Fibroblast of lung (primary cell): ENCODE data around the gene AQP5. TPM values are rescaled to one million over a fixed set of nuclear protein-coding genes. Genes with fewer than 3 reads are reported as not detected.

ENCODE experiments used
- DNase-seq, 2 donors: peaks; one replicate each; pipeline versions ENCODE4 v3.0.0 to v3.0.0-alpha.2; 2010; ENCODE audit warnings: low read depth in 2 of 2
- H2AFZ ChIP-seq: 2 replicates; pipeline ENCODE4 v1.5.1; 2012; ENCODE audit warnings: low read length, control low read depth, inconsistent platforms
- H3K27ac ChIP-seq: 2 replicates; pipeline ENCODE4 v1.5.1; 2011; ENCODE audit warnings: low read length, control low read depth; ENCODE audit not compliant: insufficient read depth
- H3K27me3 ChIP-seq: 2 replicates; pipeline ENCODE4 v1.5.1; 2011; ENCODE audit warnings: mild to moderate bottlenecking, low read length; ENCODE audit not compliant: control insufficient read depth, insufficient read depth
- H3K36me3 ChIP-seq: 2 replicates; pipeline ENCODE4 v1.5.1; 2011; ENCODE audit warnings: low read length; ENCODE audit not compliant: control insufficient read depth, insufficient read depth
- H3K4me1 ChIP-seq: 2 replicates; pipeline ENCODE4 v1.5.1; 2011; ENCODE audit warnings: low read length; ENCODE audit not compliant: control insufficient read depth, insufficient read depth; ENCODE audit errors: extremely low read depth
- H3K4me2 ChIP-seq: 2 replicates; pipeline ENCODE4 v1.5.1; 2011; ENCODE audit warnings: low read length, control low read depth; ENCODE audit not compliant: insufficient read depth; ENCODE audit errors: extremely low read depth
- H3K4me3 ChIP-seq, 4 experiments: fragments of 200-600 bp in 1 of 4; sonication (generic) in 1 of 4; replicated peaks in 1 of 4; 2 replicates each; pipeline ENCODE4 v1.5.1; 2011 to 2016; ENCODE audit warnings: low read length in 4 of 4, low read depth in 3 of 4, mild to moderate bottlenecking in 3 of 4, control low read depth in 2 of 4, inconsistent platforms in 1 of 4, mixed read lengths in 1 of 4; ENCODE audit not compliant: insufficient read depth in 1 of 4; ENCODE audit errors: control extremely low read depth in 1 of 4
- H3K79me2 ChIP-seq: 2 replicates; pipeline ENCODE4 v1.5.1; 2012; ENCODE audit warnings: mild to moderate bottlenecking, low read length, inconsistent platforms; ENCODE audit not compliant: control insufficient read depth, insufficient read depth
- H3K9ac ChIP-seq: 2 replicates; pipeline ENCODE4 v1.5.1; 2011; ENCODE audit warnings: mild to moderate bottlenecking, low read length, control low read depth; ENCODE audit not compliant: insufficient read depth
- H3K9me3 ChIP-seq: 2 replicates; pipeline ENCODE4 v1.5.1; 2012; ENCODE audit warnings: low read depth, low read length; ENCODE audit not compliant: control insufficient read depth, insufficient read depth
- H4K20me1 ChIP-seq: 2 replicates; pipeline ENCODE4 v1.5.1; 2011; ENCODE audit warnings: low read length; ENCODE audit not compliant: control insufficient read depth, insufficient read depth; ENCODE audit errors: extremely low read depth
- EZH2 ChIP-seq: IDR thresholded peaks from 2 replicates; pipeline ENCODE4 v1.5.1; 2012; ENCODE audit warnings: low read length, control low read depth, mild to moderate bottlenecking; ENCODE audit errors: missing control alignments
- polyA plus RNA-seq, 2 donors: library from polyadenylated mRNA; depleted of rRNA in 1 of 2; stranded (reverse) in 1 of 2; unstranded in 1 of 2; fragments of >200 nt; gene quantifications; 2 replicates each; pipeline ENCODE4 v1.2.1, GENCODE V29; 2011 to 2012; ENCODE audit warnings: missing spikeins in 1 of 2
- total RNA-seq: library from RNA; depleted of rRNA; stranded (reverse); fragments of >200 nt; gene quantifications from 2 replicates; pipeline ENCODE4 v1.2.1, GENCODE V29; 2014
- TF ChIP-seq, protein P1 (sequence below), 2 donors: IDR thresholded peaks in 1 of 2; conservative IDR thresholded peaks in 1 of 2; 1 replicate in 1 of 2; 2 replicates in 1 of 2; pipeline ENCODE4 v1.5.1; 2011 to 2012; ENCODE audit warnings: low read length in 2 of 2, control low read depth in 1 of 2, inconsistent platforms in 1 of 2, low read depth in 1 of 2, mild to moderate bottlenecking in 1 of 2

The AQP5 gene
- total and polyA plus RNA-seq, 2 donors (not counting 1 experiment from before 2014, with no cell fraction given): not detected

DNA sequence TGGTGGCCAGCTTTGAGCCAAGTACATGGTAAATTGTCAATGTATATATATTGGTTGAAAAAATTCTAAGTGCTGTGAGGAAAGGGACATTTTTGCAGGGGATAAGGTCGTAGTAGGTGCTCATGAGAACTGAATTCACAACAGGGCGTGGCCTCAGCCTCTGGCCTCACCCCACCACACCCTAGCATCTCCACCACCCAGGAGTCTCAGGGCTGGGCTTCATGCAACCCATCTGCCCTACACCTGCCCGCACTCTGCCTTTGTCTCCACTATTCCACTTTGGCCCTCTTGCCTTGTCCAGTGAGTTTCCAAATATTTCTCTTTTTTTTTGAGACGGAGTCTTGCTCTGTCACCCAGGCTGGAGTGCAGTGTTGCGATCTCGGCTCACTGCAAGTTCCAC, 33.2 kb upstream of the AQP5 start:
- no peaks in the 10 kb centered on the region for H3K36me3 ChIP-seq
- H3K4me2 ChIP-seq: no peak overlapping the region
- no peaks in the 10 kb centered on the region for H3K79me2 ChIP-seq
- TF ChIP-seq EZH2: no peak
- TF ChIP-seq, protein P1, sequence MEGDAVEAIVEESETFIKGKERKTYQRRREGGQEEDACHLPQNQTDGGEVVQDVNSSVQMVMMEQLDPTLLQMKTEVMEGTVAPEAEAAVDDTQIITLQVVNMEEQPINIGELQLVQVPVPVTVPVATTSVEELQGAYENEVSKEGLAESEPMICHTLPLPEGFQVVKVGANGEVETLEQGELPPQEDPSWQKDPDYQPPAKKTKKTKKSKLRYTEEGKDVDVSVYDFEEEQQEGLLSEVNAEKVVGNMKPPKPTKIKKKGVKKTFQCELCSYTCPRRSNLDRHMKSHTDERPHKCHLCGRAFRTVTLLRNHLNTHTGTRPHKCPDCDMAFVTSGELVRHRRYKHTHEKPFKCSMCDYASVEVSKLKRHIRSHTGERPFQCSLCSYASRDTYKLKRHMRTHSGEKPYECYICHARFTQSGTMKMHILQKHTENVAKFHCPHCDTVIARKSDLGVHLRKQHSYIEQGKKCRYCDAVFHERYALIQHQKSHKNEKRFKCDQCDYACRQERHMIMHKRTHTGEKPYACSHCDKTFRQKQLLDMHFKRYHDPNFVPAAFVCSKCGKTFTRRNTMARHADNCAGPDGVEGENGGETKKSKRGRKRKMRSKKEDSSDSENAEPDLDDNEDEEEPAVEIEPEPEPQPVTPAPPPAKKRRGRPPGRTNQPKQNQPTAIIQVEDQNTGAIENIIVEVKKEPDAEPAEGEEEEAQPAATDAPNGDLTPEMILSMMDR (conservative IDR thresholded peaks at IDR 0.05 in 1 of 2, IDR thresholded peaks at IDR 0.05 in 1 of 2; ENCODE audit: low read depth in 1 of 2, low read length in 2 of 2): no peak
- no peaks in the 10 kb centered on the region for H4K20me1 ChIP-seq
- H3K4me1 ChIP-seq: no peaks in the 10 kb centered on the region
- no peak overlapping the region for H3K4me3 ChIP-seq
- no peak overlapping the region for H3K9ac ChIP-seq
- H3K27ac ChIP-seq: no peak overlapping the region
- H2AFZ ChIP-seq: no peak overlapping the region
- no peaks in the 10 kb centered on the region for H3K27me3 ChIP-seq
- DNase-seq: no peak
- H3K9me3 ChIP-seq: no peaks in the 10 kb centered on the region

DNA sequence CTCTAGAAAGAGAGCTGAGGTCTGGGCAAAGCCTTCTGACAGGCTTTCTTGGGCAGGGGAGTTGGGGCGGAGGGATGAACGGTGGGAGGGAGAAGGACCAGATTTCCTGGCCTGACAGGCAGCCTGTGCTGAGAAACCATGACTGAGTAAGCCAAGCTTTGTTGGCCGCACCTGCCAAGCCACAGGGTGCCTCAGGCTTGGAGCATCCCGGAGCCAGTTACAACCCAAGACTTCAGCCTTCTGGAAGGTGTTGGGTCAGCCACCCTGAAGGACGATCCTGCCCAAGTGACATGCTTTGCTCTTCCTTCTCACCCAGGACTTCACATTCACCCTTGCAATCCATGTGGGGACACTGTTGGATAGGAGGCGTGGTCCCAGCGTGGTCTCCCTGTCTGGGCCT, 32.1 kb upstream of the AQP5 start:
- H2AFZ ChIP-seq: no peak overlapping the region
- no peaks in the 10 kb centered on the region for H3K36me3 ChIP-seq
- DNase-seq: no peak
- H3K4me1 ChIP-seq: no peaks in the 10 kb centered on the region
- no peaks in the 10 kb centered on the region for H4K20me1 ChIP-seq
- H3K9me3 ChIP-seq: no peaks in the 10 kb centered on the region
- H3K9ac ChIP-seq: no peak overlapping the region
- no peak overlapping the region for H3K27ac ChIP-seq
- no peak overlapping the region for H3K4me3 ChIP-seq
- no peaks in the 10 kb centered on the region for H3K79me2 ChIP-seq
- H3K27me3 ChIP-seq: no peaks in the 10 kb centered on the region
- no peak for TF ChIP-seq EZH2
- TF ChIP-seq, protein P1 (conservative IDR thresholded peaks at IDR 0.05 in 1 of 2, IDR thresholded peaks at IDR 0.05 in 1 of 2; ENCODE audit: low read depth in 1 of 2, low read length in 2 of 2): no peak
- H3K4me2 ChIP-seq: no peak overlapping the region

DNA sequence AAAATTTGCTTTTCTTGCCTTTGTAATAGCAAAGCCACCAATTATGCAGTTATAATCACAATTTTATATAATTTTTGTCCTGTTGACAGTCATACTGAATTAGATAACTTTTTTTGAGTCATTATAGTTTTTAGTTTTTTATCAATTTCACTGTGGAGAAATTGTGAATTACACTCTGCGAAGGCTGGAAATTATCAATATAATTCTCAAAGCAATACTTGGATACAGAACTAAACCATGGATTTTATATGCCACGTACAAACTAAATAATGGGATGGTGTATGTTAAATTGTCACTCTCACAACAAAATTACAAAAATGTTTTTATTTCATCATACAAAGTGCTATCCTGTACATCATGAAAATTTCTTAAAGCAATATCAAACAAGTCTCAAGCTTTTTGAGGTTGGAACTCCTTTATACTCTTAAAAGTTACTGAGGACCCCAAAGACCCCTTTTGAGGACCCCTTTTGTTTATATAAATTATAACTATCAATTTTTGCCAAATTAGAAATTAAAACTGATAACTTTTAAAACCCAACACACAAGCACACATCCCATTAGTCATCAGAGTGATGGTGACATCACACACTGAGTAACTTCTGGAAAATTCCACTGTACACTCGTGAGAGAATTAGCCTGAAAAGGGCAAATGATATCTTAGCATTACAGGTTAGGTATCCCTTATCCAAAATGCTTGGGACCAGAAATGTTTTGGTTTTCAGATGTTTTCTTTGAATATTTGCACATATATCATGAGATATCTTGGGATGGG, 31.0 kb upstream of the AQP5 start:
- Histone ChIP-seq H3K4me2 (no peak overlapping the region), H3K9ac (no peak overlapping the region), H3K9me3 (no peaks in the 10 kb centered on the region), H4K20me1 (no peaks in the 10 kb centered on the region), H3K27ac (no peak overlapping the region), H3K79me2 (no peaks in the 10 kb centered on the region), H3K36me3 (no peaks in the 10 kb centered on the region), H3K27me3 (no peaks in the 10 kb centered on the region), H3K4me3 (no peak overlapping the region), H2AFZ (no peak overlapping the region), H3K4me1 (no peaks in the 10 kb centered on the region)
- no peak for TF ChIP-seq EZH2
- TF ChIP-seq, protein P1 (conservative IDR thresholded peaks at IDR 0.05 in 1 of 2, IDR thresholded peaks at IDR 0.05 in 1 of 2; ENCODE audit: low read depth in 1 of 2, low read length in 2 of 2): no peak
- peak; percentile 62 to 72 for DNase-seq
